HG03196 (cell line): Measurements from ENCODE around the gene PTPN14.
"Not testable (repeated sequence)": the region's sequence is repeated elsewhere in the genome, so short reads cannot be mapped to it uniquely, and the experiment has no call there.

Source experiments
- ATAC-seq: cut with Tn5 transposase; IDR thresholded peaks from one replicate; pipeline ENCODE4 v1.9.1; 2021; ENCODE audit not compliant: unreplicated experiment

The PTPN14 gene

GRCh38 chr1:214542275-214543199 is 8.9 kb downstream of the PTPN14 start:
- no peak for ATAC-seq

GRCh38 chr1:214541693-214542092 is 9.7 kb downstream of the PTPN14 start:
- no peak for ATAC-seq

- no peak for ATAC-seq
These were observed 10.2 kb downstream of the PTPN14 start for GRCh38 chr1:214541206-214541605.

- ATAC-seq, result no peak
These were observed 11.1 kb downstream of the PTPN14 start for GRCh38 chr1:214540324-214540723.

- no peak for ATAC-seq
These were observed 12.9 kb downstream of the PTPN14 start for GRCh38 chr1:214538496-214538895.

GRCh38 chr1:214537872-214538473 is 13.4 kb downstream of the PTPN14 start:
- no peak for ATAC-seq

GRCh38 chr1:214537219-214537618 is 14.2 kb downstream of the PTPN14 start:
- ATAC-seq, result no peak

GRCh38 chr1:214532070-214532469 is 19.3 kb downstream of the PTPN14 start:
- no peak for ATAC-seq

- ATAC-seq, result peak; percentile 58
These were observed 25.8 kb downstream of the PTPN14 start for GRCh38 chr1:214525535-214526019.

GRCh38 chr1:214524824-214525223 is 26.6 kb downstream of the PTPN14 start:
- ATAC-seq, result no peak

GRCh38 chr1:214523124-214523824 is 28.1 kb downstream of the PTPN14 start:
- ATAC-seq, result no peak

- ATAC-seq, result not testable (repeated sequence)
These were observed 29.9 kb downstream of the PTPN14 start for GRCh38 chr1:214521458-214521857.

GRCh38 chr1:214520544-214521165 is 30.7 kb downstream of the PTPN14 start:
- ATAC-seq, result no peak

- ATAC-seq, result no peak
These were observed 33.0 kb downstream of the PTPN14 start for GRCh38 chr1:214518361-214518760.

- ATAC-seq, result no peak
These were observed 34.7 kb downstream of the PTPN14 start for GRCh38 chr1:214516434-214517326.

- no peak for ATAC-seq
These were observed 35.6 kb downstream of the PTPN14 start for GRCh38 chr1:214515544-214516433.

GRCh38 chr1:214514819-214515383 is 36.5 kb downstream of the PTPN14 start:
- ATAC-seq, result no peak

- ATAC-seq, result no peak
These were observed 37.2 kb downstream of the PTPN14 start for GRCh38 chr1:214514032-214514818.
